WI38 (cell line): ENCODE results near the gene ANKRD10.

ENCODE experiments used
- H3K4me3 ChIP-seq: 2 replicates; pipeline ENCODE4 v1.5.1; 2011; ENCODE audit warnings: low read depth, mild to moderate bottlenecking, control low read depth, low read length
- TF ChIP-seq, protein P1 (sequence below): IDR thresholded peaks from 2 replicates; pipeline ENCODE4 v1.5.1; 2012; ENCODE audit warnings: low read depth, mild to moderate bottlenecking, control low read depth, low read length

Gene ANKRD10

GRCh38 chr13:110910013-110910890 lies 4.6 kb downstream of the ANKRD10 start:
- TF ChIP-seq, protein P1, sequence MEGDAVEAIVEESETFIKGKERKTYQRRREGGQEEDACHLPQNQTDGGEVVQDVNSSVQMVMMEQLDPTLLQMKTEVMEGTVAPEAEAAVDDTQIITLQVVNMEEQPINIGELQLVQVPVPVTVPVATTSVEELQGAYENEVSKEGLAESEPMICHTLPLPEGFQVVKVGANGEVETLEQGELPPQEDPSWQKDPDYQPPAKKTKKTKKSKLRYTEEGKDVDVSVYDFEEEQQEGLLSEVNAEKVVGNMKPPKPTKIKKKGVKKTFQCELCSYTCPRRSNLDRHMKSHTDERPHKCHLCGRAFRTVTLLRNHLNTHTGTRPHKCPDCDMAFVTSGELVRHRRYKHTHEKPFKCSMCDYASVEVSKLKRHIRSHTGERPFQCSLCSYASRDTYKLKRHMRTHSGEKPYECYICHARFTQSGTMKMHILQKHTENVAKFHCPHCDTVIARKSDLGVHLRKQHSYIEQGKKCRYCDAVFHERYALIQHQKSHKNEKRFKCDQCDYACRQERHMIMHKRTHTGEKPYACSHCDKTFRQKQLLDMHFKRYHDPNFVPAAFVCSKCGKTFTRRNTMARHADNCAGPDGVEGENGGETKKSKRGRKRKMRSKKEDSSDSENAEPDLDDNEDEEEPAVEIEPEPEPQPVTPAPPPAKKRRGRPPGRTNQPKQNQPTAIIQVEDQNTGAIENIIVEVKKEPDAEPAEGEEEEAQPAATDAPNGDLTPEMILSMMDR, result no peak
- no peak overlapping the region for H3K4me3 ChIP-seq

DNA sequence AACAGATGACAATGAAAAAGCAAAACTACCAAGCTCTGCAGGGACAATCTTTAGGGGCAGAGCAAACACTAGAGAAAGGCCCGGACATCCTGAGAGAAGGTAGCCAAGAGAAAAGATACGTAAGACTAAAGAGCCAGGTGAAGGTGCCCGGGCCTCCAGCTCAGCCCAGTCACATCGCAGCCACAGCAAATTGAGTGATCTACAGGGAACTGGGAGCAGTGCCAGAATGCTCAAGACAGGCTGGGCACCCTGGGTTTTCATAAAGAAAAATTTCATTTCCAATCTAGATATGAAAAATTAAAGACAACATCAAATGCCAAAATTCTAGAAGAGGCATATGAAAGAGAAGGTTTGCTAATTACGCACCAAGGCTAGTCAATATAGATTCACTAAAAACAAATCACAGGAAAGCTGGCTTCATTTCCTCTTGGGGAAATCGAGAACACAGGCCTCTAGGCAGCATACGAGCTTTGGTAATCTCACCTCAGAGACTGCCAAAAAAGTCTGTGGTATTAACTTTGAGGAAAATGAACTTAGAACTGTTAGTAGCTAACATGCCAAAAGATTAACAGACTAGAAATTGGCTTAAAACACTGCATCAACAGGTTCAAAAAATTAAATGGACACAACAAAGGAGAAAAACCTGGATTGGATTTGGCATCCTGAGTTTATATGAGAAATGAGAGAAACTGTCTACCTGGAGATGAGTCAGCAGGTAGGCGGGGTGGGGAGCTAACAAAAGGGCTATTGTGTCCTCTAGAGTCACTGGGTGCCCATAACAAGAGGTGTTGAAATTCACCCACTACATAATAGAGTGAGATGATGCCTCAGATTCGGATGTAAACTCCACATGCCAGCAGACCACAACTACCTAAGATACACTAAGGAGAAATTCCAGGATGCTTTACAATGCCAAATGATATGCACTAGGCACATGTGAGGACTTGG lies 6.6 kb downstream of the ANKRD10 start:
- H3K4me3 ChIP-seq, result no peak overlapping the region
- TF ChIP-seq, protein P1, result no peak

DNA sequence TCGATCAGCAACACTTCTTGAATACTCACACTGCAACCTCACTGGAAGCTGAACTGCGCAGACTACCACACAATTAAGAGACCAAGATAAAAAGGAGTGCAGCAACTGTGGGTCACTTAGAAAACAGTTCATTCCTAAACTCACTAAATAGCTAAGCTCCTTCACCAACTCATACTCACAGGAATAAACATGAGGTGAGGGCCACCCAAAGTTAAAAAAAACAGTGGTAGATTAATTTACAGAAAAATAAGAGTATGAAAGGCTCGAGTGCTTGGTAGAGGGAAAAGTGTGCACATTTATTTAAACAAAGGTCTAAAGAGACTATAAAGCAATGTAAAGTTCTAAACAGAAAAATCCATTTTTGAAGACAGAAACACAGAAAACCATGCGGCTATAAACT lies 7.6 kb downstream of the ANKRD10 start:
- TF ChIP-seq, protein P1, result no peak
- H3K4me3 ChIP-seq, result no peak overlapping the region

DNA sequence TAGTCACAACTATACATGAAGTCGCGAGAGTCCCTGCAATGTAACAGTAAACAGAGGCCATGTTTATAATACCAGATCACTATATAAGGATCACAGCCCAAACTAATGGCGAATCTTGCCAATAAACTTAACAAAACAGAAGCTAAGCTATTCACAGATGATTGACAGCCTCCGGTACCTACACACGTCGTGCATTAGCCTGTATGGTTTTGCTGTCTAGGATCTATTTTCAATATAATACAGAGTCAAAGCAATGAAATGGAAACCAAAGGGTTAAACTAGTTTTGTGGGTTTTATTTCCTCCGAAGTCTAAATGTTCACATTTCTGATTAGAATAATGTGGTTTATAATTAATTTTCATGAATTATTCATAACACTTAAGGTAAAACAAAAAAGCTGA lies 10.1 kb downstream of the ANKRD10 start:
- no peak overlapping the region for H3K4me3 ChIP-seq
- TF ChIP-seq, protein P1, result no peak

GRCh38 chr13:110902370-110902769 lies 12.5 kb downstream of the ANKRD10 start:
- no peak overlapping the region for H3K4me3 ChIP-seq
- TF ChIP-seq, protein P1, result no peak

DNA sequence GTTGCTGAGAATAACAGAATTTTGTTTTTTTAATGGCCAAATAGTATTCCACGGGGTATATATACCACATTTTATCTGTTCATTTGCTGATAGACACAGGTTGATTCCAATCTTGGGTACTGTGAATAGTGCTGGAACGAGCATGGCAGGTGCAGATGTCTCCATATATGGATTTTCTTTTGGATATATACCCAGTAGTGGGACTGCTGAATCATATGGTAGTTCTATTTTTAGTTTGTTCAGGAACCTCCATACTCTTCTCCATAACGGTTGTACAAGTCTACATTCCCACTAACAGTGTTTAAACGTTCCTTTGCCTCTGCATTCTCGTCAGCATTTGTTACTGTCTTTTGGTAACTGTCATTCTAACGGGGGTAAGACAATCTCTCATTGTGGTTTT lies 17.3 kb downstream of the ANKRD10 start:
- H3K4me3 ChIP-seq, result no peak overlapping the region
- TF ChIP-seq, protein P1, result no peak

- TF ChIP-seq, protein P1, result no peak
- H3K4me3 ChIP-seq, result no peak overlapping the region
Measured at GRCh38 chr13:110897014-110897413, 17.9 kb downstream of the ANKRD10 start.
